GM18868 (cell line): ENCODE results near the gene HOXC11.

Experiments used
- ATAC-seq: cut with Tn5 transposase; IDR thresholded peaks from one replicate; pipeline ENCODE4 v1.9.1; 2021; ENCODE audit warnings: mild to moderate bottlenecking, moderate library complexity; ENCODE audit not compliant: unreplicated experiment

Gene HOXC11

DNA sequence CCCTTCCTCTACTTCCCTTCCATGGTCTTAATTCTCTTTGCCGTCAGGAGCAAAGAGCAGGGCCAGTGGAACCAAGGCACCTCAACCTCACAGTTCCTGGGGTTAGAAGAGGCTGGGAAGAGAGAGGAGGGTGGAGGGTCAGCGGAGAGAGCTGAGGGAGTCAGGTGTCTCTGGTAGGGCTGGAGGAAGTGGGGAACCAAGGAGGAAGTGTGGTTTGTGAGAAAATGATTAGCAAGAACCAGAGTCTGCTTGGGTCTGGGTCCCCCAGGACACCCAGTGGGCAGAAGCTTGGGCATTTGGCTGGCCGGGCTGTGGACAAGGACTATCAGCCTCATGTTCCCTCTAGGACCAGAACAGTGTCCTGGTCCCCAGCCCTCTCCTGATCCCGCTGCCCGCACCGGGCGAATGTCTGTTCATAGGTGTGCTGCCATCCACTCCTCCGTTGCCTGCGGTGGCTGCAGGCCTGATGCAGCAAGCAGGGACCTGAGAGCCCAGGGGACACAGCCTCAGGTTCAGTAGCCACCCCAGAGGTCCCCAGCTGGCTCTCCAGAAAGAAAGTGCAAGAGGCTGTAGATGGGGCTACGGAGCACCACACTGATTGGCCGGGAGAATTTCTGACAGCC is 15.9 kb upstream of the HOXC11 start:
- no peak for ATAC-seq

DNA sequence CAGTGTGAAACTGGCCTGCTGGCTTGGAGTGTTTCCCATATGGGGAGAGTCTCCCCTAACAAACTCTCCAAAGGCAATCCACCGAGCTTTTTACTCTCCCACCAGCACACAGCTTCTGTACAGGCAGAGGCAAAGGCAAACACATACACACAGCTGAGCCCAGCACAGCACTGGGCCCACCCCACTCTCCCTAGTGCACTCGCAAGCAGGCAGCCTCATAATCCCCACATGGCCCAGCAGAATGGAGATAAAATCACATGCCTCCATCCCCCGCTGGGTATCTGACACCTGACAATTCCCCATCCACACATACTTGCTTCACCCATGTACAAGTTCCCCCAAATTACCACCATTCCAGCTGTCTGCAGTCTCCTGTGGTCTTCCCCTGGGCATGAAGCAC is 14.8 kb upstream of the HOXC11 start:
- no peak for ATAC-seq

DNA sequence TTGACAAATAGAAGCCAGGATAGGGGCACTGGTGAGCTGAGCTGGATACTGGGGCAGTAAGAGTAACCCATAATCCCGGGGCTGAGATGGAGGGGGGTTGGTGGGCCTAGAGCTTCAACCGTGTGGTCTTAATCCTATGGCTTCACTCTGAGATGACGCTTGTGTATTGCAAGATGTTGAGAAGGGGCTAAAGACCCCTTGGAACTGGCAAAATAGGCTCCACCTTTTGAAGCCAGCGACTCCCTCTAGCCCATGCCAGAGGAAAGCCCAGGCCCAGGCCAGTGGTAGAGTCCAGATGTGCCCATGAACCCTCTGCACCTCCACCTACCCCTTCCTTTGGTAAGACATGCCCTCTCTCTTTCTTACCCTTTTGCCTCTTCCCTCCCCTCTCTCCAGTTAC is 13.6 kb upstream of the HOXC11 start:
- no peak for ATAC-seq

DNA sequence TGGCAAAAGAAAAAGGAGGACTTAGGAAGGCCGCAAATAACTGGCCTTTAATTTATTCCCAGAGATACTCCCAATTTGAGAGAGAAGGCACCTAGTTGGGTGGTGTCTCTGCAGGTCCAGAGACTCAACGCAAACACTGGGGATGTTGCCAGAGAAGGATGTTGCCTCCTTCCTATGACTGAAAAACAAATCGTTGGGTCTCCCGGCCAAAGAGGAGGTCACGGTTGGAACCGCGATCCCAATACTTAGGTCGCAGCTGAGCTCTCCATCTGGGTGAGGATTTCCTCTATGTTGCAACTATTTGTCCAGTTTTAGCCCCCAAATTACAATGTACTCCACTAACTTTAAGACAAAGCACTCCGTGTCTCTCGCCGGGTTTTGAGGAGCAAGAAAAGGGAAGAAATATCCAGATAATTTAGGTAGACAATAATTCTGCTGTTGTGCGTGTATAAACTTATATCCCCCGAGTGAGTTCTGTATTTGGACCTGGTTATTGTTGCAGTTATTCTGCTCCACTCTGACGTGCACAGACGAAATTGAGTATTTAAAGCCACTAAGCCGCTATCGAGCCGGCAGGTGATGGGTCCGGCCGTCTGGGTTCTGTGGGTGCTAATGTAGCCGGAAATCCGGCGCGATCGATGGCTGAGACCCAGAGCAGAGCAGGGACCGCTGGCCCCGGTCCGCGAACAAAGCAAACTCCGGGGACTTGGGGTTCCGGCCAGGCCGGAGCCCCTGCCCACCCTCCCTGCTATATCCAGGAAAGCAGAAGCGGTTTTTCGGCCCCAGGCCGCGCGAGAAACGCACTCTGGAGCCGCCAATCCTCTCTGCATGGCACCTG is 12.5 kb upstream of the HOXC11 start:
- ATAC-seq: no peak

DNA sequence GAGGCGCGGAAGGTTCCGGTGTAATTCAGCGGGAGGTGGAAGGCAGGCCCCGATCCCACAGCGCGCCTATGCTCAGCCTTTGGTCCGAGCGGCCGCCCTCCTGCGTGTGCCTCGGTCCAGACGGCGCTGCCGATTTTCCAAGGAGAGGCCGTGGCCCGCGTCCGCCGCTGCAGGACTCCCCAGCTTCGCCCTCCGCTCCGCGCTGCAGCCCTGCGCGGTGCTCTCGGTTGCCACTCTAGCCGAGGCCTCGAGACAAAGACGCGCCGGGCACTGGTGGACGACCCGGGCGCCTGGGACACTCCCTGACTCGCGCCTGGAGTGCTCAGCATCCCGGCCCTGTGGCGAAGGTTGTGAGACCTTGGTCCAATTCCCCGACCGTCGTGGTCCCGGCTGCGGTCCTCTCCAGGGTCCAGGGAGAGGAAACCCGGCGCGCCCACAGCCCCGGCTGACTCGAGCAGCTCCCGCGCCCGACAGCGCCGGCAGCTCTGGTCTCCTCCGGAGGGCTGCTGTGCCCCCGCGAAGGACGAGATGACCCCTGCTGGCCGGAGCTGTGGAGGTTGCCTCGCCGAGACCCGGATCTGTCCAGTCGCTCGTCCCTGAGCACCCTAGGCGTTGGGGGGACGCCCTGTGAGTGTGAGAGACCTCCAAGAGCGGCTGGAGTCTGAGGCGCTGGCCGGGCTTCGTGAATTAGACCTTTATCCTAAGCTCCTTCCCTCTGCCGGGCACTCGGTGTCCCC is 11.7 kb upstream of the HOXC11 start:
- ATAC-seq: no peak

DNA sequence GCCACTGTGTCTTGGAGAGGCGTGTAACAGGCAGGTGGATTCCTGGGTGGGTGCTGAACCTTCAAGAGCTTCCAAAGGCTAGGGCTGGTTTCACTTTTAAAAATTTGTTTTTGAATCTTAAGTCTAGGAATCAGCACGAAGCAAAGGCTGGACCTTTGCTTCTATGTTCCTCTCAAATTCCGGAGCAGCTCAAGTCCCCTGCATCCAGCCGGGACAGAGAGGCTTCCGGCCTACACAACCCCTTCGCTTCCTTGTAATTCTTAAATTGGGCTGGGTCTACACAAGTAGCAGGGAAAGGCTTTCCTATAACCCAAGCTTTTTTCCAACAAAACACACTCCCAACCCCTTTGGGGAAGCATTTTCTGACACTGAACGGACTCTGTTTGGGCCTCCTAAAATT is 9.9 kb upstream of the HOXC11 start:
- no peak for ATAC-seq

DNA sequence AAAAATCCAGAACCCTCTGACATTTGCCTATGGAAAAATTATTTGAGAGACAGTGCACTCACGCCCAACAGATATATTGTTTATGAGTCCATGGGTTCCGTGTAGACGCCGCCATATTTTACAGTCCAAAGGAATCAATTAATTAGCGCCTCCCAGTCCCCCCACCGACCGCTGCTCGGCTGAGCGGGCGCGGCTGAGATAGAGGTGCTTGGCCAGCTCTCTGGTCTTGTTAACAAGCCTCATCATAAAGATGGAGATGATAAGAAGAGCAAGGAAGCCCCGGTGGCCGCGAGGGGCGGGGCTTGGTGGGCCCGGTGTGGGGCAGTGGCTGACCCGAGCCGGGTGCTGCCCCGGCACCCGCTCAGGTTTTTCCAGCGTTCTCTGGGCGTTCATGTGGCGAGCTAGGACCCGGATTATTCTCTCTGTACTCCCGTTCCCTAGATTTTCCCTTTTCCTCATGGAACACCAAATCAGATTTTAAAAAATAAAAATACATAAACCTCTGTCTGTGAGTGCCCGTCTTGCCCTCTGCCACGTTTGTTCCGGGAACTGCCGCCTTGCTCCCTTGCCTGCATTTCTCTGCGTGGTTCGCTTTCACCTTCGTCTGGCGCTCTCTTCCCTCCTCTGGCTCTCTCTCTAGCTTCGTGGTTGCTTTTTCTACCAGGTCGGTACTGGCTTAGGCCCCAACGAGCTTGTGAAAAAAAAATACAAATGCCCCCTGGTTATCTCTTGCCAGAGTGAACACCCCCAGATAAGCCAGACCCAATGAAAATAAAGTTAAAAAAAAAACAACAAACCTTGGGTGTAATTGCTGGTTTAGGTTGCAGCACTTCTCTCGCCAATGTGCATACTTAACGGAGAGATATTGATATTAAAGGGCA is 9.3 kb upstream of the HOXC11 start:
- ATAC-seq: no peak

DNA sequence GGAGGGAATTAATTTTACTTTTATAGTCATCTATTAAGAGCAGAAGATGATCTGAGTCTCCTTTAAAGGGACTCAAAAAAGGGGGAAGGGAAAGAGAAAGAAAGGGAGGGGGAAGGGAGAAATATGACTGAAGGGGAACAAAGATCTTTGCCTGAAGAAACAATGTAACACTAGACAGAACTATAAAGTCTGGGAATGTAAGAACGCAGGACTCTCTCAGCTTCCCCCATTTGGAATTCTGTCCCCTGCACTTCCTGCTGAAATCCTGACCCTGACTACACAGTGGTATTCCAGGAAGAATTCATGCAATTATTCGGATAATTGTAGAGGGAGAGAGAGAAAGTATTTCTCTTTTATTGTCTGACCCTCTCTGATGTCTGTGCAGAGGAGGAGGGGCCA is 8.6 kb upstream of the HOXC11 start:
- ATAC-seq: no peak

DNA sequence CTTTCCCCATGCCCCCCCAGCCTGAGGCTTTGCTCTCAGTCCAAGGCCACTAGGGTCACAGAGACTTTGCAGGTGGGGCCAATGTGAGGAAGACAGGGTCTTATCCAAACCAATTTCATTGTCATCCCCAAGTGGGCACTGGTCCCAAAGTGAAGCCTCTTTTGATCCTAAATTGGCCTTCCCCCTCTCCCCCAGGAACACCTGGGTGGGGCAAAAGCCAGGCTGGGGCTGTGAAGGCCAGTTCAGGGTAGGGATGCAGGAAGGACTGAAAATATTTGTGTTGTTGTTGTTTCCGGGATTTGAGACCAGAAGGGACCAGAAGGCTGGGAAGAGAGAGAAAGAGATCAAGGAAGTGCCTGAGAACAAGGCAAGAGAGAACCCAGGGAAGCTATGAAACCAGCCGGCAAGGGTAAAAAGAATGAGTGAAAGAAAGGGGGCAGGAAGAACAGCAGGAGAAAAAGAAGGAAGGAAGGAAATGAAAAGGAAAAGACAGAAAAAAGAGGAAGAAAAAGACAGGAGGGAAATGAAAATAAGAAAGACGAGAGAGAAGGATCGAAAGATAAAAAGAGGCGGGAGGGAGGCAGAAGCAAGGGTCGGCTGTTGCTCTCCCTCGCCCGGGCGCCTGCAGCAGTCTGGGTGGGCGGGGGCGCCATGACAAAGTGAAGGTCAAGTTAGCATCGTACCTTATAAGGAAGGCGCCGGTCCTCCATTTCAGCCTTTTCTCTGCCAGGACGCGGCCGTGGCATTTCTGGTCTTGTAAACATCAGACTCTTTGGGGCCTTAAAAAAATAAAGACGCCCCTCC is 7.4 kb upstream of the HOXC11 start:
- ATAC-seq: no peak

DNA sequence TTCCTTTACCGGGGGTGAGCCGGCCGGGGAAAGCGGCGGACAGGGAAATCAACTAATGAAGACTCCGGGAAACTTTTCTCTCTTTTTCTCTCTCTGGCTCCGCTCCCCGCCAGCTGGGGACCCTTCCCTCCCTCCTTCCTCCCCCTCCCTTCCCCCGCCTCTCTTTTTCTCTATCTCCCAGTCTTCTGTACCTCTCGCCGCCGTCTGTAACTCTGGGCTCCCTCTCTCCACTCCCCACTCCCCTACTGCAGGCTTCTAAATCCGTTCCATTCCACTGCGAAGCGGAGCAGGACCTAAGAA is 6.9 kb upstream of the HOXC11 start:
- ATAC-seq: no peak

DNA sequence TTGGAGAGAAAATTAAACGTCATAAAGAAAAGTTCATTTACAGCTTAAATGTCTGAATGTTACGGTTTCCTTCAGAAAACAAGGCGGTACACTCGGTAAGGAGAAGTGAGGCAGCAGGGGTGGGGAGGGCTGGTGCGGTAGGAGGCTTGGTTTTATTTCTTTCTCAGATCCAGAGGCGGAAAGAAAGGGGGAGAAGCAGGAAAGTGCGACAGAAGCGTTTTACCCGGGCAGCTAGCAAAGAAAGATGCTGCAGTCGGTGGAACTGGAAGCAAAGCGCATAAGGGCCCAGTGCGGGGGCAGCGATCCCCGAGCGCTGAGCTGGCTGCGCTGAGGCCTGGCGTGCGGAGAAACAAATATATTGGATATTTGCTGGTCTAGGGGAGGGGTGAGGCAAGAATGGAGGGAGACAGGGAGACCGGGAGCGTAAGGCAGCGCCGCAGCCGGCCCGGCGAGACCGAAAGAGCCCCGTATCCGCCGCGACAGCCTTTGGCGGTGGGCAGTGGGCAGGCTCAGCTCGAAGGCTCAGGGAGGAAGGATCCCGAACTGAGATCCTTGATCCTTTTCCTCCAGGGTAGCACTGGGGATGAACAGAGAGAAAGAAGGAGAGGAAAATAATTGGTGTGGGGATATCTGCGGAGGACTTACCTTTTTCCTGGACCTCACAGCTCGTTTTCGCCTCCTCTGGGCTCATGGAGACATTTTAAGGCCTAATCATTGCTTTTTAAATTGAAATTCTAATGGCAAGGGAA is 6.4 kb upstream of the HOXC11 start:
- ATAC-seq: no peak

DNA sequence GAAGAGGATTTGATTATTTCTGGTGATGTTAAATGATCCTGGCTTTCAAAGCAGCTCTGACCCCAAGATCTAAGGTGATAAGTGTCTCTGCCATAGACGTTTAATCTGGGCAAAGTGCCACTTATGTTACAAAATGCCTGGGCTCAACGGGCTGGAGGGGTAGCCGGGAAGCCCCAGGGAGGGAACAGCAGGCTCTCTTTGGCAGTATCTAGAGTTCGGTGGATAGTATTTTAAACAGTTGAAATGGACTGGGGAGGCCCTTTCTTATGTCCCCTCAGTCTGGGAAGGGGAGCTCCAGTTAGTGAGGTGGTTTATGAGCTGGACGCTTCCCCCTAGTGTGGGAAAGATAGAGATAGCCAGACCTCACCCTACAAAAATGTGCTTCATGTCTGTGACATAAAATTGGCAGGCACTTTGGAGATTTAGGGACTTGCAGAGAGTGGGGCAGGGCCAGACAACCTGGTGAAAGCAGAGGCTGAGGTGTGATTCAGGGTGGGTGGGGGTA is 5.5 kb upstream of the HOXC11 start:
- no peak for ATAC-seq

DNA sequence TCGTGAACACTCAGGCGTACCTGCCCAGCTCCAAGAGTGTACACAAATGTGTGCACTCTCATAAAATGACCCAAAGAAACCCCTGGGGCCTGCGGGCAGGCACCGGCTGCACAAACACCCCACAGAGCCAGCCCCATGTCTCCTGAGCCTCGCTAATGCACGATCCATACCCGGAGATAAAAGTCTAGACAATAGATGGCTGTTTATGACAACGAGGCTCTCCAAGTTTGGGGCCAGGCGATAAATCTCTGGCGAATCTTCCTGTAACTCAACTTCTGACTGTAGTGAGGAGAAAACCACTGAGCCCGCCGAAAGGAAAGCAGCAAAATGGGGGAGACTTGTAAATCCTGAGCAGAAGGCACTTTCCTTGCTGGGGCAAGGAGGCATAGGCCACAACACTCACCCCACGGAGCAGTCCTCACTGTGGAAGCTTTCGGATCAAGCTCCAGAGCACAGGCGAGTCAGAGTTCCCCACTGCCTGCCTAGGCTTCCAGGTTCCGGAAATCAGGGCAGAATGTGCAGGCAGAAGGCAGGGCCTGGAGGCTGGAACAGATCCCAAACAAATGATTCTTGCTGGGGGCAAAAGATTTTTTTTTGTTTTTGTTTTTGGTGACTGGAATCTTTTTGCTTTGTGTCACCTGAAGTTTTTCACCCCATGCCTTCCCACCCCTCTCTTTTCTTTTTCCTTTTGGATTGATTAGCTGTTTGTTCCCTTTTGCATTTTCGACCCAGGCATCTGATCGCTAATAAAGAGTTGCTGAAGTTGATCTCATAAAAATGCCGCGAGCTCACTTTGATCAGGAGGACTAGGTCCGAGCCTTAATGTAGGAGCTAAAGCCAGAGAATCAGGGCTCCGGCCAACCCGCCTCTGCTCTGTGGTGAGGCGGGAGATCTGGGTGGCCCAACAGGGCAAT is 4.5 kb upstream of the HOXC11 start:
- no peak for ATAC-seq

DNA sequence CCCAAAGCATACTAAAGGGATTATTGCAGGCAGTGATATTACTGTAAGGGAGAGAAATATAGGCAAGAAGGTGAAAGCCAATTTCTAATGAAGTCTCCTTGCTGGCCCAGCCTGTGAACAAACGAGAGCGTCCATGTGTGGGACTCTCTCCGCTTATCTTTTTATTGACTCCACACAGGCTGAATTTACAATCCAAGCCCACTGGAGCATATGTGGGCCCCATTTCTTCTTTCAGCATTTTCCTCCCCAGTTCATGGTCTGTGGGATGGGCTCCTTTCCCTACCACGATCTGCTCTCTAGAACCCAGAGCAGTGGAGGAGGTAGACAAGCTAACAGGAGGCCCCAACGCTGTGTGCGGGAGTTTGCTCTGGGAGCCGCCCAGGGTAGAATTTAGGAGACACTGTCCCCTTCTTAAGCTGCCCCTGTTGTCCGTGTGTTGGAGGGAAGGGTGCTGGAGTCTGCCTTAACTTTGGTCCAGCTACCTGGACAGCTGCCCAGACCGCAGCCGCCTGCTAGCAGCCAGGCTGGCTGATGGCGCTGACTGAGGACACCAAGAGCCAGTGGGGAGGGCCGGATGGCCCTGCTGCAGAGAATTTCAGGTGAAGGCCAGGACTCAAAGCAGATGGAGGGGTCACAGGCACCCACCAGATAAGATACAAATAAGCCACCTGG is 3.2 kb upstream of the HOXC11 start:
- no peak for ATAC-seq

DNA sequence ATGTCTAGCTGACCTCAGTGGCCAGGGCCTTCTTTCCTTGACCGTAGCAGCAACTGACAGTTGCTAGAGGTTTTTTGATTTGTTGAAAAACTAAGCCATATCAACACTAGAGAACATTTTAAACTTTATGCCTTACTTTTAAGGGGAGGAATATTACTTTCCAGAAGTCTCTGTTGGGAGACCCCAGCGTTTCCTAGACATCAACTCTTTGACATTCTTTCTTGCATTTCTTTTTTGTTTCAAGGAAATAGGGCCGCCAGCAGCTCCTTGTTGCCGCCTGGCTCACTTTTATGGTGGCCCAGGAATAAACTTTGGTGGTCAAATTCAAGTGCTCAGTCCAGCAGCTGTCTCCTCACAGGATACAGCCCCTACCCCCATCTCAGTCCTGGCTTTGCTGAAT is 2.5 kb upstream of the HOXC11 start:
- no peak for ATAC-seq

DNA sequence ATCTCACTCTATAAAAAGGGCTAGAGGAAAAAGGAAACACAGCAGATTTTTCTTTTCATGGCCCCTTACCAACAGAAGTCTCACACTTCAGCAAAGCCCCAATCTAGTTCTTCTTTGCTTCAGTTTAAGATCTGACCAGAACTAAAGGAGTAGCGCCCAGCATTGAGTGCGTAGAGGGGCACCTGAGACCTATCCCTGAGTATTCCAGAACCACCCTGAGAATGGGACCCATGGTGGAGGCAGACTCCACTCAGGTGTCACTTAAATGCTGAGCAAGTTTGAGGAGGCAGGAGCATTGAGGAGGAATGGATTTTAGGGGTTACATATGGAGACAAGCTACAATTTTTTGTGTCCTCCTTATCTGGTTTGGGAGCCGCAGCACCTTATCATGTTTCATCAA is 1.8 kb upstream of the HOXC11 start:
- ATAC-seq: no peak

DNA sequence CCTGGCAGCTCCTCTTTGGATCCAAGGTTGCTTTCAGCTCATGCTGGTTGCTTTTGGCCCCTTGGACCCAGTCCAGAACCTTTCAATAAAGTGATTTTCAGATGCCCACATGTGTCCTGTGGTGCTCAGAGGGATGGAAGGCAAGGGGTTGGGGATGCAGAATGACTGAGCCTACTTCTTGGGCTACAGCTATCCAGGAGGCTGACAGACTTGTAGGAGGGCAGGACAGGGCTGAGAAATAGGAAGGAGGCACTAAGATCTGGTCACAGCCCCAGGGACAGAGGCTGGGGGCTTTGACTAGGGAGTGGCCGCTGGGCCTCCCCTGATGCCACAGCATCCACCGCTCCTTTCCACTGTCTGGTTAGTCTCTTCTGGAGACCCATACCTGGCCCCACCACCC is 1.2 kb upstream of the HOXC11 start:
- no peak for ATAC-seq

DNA sequence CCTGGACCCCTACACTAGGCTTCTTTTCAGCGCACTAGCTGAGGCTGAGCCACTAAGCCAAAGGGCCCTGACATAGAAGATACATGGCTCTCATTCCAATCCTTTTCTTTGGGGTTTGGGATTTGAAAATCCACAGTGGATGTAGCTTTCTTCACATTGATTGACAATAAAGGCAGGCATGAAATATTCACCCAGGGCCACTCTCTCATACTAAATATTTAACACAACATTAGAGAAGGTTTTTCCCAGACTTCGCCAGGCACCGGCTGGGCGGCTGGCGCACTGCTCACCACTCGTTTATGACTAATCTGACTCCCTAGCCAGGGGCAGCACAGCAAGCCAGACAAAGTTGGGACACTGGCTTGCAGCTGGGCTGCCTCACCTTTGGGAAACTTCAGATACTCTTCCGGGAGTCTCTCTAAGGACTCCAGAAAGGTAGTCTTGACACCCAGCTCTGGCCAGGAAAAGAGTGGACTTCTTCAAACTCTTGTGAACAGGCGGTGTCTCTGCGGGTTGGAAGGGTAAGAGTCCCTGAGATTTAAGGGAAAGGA is 699 bp upstream of the HOXC11 start:
- no peak for ATAC-seq
